ENCODE data around the gene NACC2.

Gene NACC2

GRCh38 chr9:136086213-136086881 lies 8.7 kb downstream of the NACC2 start:
- DNase-seq (ENCODE audit: low read depth, low spot score): no peak
- POLR2A ChIA-PET: no interaction called here
- no peak overlapping the region for H3K4me3 ChIP-seq (ENCODE audit: low read depth, low read length)
- TF ChIP-seq CTCF (IDR thresholded peaks at IDR 0.05; ENCODE audit: insufficient read depth, low read length, missing control alignments): no peak
- CTCF ChIA-PET: interaction anchor here (3.2 kb wide), 1 partner anchor 36 kb away, joined by 15 read pairs; no protein-coding TSS in a partner anchor

GRCh38 chr9:136085815-136086212 lies 9.3 kb downstream of the NACC2 start:
- ChIA-PET CTCF (interaction anchor here (3.2 kb wide), 1 partner anchor 36 kb away, joined by 15 read pairs; no protein-coding TSS in a partner anchor), POLR2A (no interaction called here)
- no peak overlapping the region for H3K4me3 ChIP-seq (ENCODE audit: low read depth, low read length)
- TF ChIP-seq CTCF (IDR thresholded peaks at IDR 0.05; ENCODE audit: insufficient read depth, low read length, missing control alignments): no peak
- no peak for DNase-seq (ENCODE audit: low read depth, low spot score)

GRCh38 chr9:136084063-136084944 lies 10.8 kb downstream of the NACC2 start:
- ChIA-PET CTCF (interaction anchor here (3.2 kb wide), 1 partner anchor 38 kb away, joined by 15 read pairs; no protein-coding TSS in a partner anchor), POLR2A (no interaction called here)
- no peak for DNase-seq (ENCODE audit: low read depth, low spot score)
- no peak for TF ChIP-seq CTCF (IDR thresholded peaks at IDR 0.05; ENCODE audit: insufficient read depth, low read length, missing control alignments)
- H3K4me3 ChIP-seq (ENCODE audit: low read depth, low read length): no peak overlapping the region

- POLR2A ChIA-PET: no interaction called here
- no peak for TF ChIP-seq CTCF (IDR thresholded peaks at IDR 0.05; ENCODE audit: insufficient read depth, low read length, missing control alignments)
- H3K4me3 ChIP-seq (ENCODE audit: low read depth, low read length): no peak overlapping the region
- CTCF ChIA-PET: no interaction called here
- no peak for DNase-seq (ENCODE audit: low read depth, low spot score)
Measured at GRCh38 chr9:136083558-136084062, 11.5 kb downstream of the NACC2 start.

GRCh38 chr9:136082496-136083361 lies 12.4 kb downstream of the NACC2 start:
- TF ChIP-seq CTCF (IDR thresholded peaks at IDR 0.05; ENCODE audit: insufficient read depth, low read length, missing control alignments): no peak
- no peak for DNase-seq (ENCODE audit: low read depth, low spot score)
- POLR2A ChIA-PET: no interaction called here
- no peak overlapping the region for H3K4me3 ChIP-seq (ENCODE audit: low read depth, low read length)
- CTCF ChIA-PET: interaction anchor here (3.6 kb wide), 1 partner anchor 39 kb away, joined by 15 read pairs; no protein-coding TSS in a partner anchor
